PC-9 (cell line): ENCODE data around the gene VSX2.

Experiments
- CTCF ChIP-seq: fragments of 200-600 bp; sonication (generic); conservative IDR thresholded peaks from 2 replicates; pipeline ENCODE4 v1.6.1; 2017; ENCODE audit warnings: mixed run types, antibody characterized with exemption, mild to moderate bottlenecking, moderate library complexity
- EZH2 ChIP-seq: fragments of 200-600 bp; sonication (generic); IDR thresholded peaks from 2 replicates; pipeline ENCODE4 v1.8.0; 2017; ENCODE audit warnings: antibody characterized with exemption, low read depth

- no peak for TF ChIP-seq CTCF
- no peak for TF ChIP-seq EZH2
Measured at GRCh38 chr14:74208642-74209041, 30.6 kb upstream of the VSX2 start.
